PC-3 (cell line): ENCODE data around the gene CCDC187. TPM values are rescaled to one million over a fixed set of nuclear protein-coding genes. Genes with fewer than 3 reads are reported as not detected.

Source experiments
- ATAC-seq: fragments of 200-7000 bp; cut with Tn5 transposase; 2 replicates; pipeline ENCODE4 v1.9.1; 2020; ENCODE audit warnings: mild to moderate bottlenecking, moderate library complexity
- BruUV-seq: library from RNA; stranded (reverse); fragments of 400-500 nt; replicated peaks from 2 replicates; lab custom pipeline; 2021; lab: Mats Ljungman, UMichigan
- CTCF ChIA-PET: fragments of 300-600 bp; sonication (Branson Sonifier 250); formaldehyde crosslinking; loops from one replicate; lab custom pipeline; 2022; ENCODE audit warnings: antibody characterized with exemption; lab: Charles Lee
- POLR2A ChIA-PET: fragments of 300-600 bp; sonication (Branson Sonifier 250); formaldehyde crosslinking; loops from one replicate; lab custom pipeline; 2022; ENCODE audit warnings: antibody characterized with exemption; ENCODE audit not compliant: unreplicated experiment; lab: Charles Lee
- DNase-seq: peaks from one replicate; pipeline ENCODE4 v3.0.0-alpha.2; 2015
- H2AFZ ChIP-seq: fragments of 300-600 bp; sonication (generic); 2 replicates; pipeline ENCODE4 v1.6.0; 2016; ENCODE audit warnings: antibody characterized with exemption, low read length
- H3F3A ChIP-seq: fragments of 300-600 bp; sonication (generic); one replicate; pipeline ENCODE4 v1.6.0; 2017; ENCODE audit warnings: antibody characterized with exemption, low read length, control low read depth, mild to moderate bottlenecking; ENCODE audit not compliant: unreplicated experiment
- H3K27ac ChIP-seq: fragments of 300-600 bp; sonication (generic); 2 replicates; pipeline ENCODE4 v1.5.1; 2016; ENCODE audit warnings: mild to moderate bottlenecking, low read length
- H3K27me3 ChIP-seq: fragments of 300-600 bp; sonication (generic); 2 replicates; pipeline ENCODE4 v1.6.1; 2016; ENCODE audit warnings: low read length, mixed read lengths
- H3K36me3 ChIP-seq: fragments of 300-600 bp; sonication (generic); 2 replicates; pipeline ENCODE4 v1.6.1; 2016; ENCODE audit warnings: low read depth, mixed run types, low read length, mixed read lengths
- H3K4me1 ChIP-seq: fragments of 300-600 bp; sonication (generic); 2 replicates; pipeline ENCODE4 v1.5.1; 2016; ENCODE audit warnings: low read length; ENCODE audit not compliant: insufficient read depth
- H3K4me2 ChIP-seq: fragments of 300-600 bp; sonication (generic); 2 replicates; pipeline ENCODE4 v1.6.0; 2016; ENCODE audit warnings: low read length
- H3K4me3 ChIP-seq: fragments of 300-600 bp; sonication (generic); 2 replicates; pipeline ENCODE4 v1.5.1; 2016; ENCODE audit warnings: mild to moderate bottlenecking, low read length, mixed read lengths
- H3K79me2 ChIP-seq: fragments of 300-600 bp; sonication (generic); 2 replicates; pipeline ENCODE4 v1.6.1; 2017; ENCODE audit warnings: low read length, mixed read lengths
- H3K9ac ChIP-seq: fragments of 300-600 bp; sonication (generic); 2 replicates; pipeline ENCODE4 v1.6.0; 2016; ENCODE audit warnings: mild to moderate bottlenecking, low read length
- H3K9me2 ChIP-seq: fragments of 300-600 bp; sonication (generic); replicated peaks from 2 replicates; pipeline ENCODE4 v1.6.1; 2016; ENCODE audit warnings: mixed run types, low read length, mixed read lengths
- H3K9me3 ChIP-seq: fragments of 300-600 bp; sonication (generic); 2 replicates; pipeline ENCODE4 v1.6.1; 2016; ENCODE audit warnings: low read length, mixed read lengths
- H4K20me1 ChIP-seq: fragments of 300-600 bp; sonication (generic); 2 replicates; pipeline ENCODE4 v1.6.1; 2016; ENCODE audit warnings: low read length, mixed read lengths
- EZH2 ChIP-seq: fragments of 300-600 bp; sonication (generic); IDR thresholded peaks from one replicate; pipeline ENCODE4 v1.6.1; 2017; ENCODE audit warnings: antibody characterized with exemption, mild to moderate bottlenecking, low read length; ENCODE audit not compliant: unreplicated experiment
- EZH2phosphoT487 ChIP-seq: fragments of 300-600 bp; sonication (generic); IDR thresholded peaks from 2 replicates; pipeline ENCODE4 v1.6.1; 2018; ENCODE audit warnings: mild to moderate bottlenecking, antibody characterized with exemption, low read length, borderline replicate concordance
- intact Hi-C: fragments of 100-400 bp; cut with micrococcal nuclease; formaldehyde crosslinking; loops from 2 replicates; pipeline ENCODE4 v1.9.0; 2023
- total RNA-seq: library from RNA; depleted of rRNA; stranded (reverse); fragments of >200 nt; gene quantifications from 2 replicates; pipeline ENCODE4 v1.2.3, GENCODE V29; 2014
- TF ChIP-seq, protein P1 (sequence below): fragments of 300-600 bp; sonication (generic); conservative IDR thresholded peaks from 2 replicates; pipeline ENCODE4 v1.5.1; 2017; ENCODE audit warnings: antibody characterized with exemption, low read depth, mild to moderate bottlenecking, low read length

Gene CCDC187
- total RNA-seq, 1 experiment from 2014 or later = 0.04 TPM

GRCh38 chr9:136209786-136210185 lies 94.1 kb downstream of the CCDC187 start:
- Histone ChIP-seq H3K27me3 (no peaks in the 10 kb centered on the region), H3K36me3 (peaks cover 13% of the 10 kb centered on the region), H3F3A (no peaks in the 10 kb centered on the region), H3K9ac (no peak overlapping the region), H3K4me3 (no peak overlapping the region), H3K4me1 (no peaks in the 10 kb centered on the region), H2AFZ (no peak overlapping the region), H3K27ac (no peak overlapping the region), H3K79me2 (no peaks in the 10 kb centered on the region), H3K9me2 (no peaks in the 10 kb centered on the region), H4K20me1 (no peaks in the 10 kb centered on the region), H3K9me3 (no peaks in the 10 kb centered on the region), H3K4me2 (no peak overlapping the region)
- DNase-seq (no peak), ATAC-seq (no peak)
- ChIA-PET POLR2A (no interaction called here), CTCF (no interaction called here)
- no peak for TF ChIP-seq EZH2phosphoT487
- TF ChIP-seq, protein P1, sequence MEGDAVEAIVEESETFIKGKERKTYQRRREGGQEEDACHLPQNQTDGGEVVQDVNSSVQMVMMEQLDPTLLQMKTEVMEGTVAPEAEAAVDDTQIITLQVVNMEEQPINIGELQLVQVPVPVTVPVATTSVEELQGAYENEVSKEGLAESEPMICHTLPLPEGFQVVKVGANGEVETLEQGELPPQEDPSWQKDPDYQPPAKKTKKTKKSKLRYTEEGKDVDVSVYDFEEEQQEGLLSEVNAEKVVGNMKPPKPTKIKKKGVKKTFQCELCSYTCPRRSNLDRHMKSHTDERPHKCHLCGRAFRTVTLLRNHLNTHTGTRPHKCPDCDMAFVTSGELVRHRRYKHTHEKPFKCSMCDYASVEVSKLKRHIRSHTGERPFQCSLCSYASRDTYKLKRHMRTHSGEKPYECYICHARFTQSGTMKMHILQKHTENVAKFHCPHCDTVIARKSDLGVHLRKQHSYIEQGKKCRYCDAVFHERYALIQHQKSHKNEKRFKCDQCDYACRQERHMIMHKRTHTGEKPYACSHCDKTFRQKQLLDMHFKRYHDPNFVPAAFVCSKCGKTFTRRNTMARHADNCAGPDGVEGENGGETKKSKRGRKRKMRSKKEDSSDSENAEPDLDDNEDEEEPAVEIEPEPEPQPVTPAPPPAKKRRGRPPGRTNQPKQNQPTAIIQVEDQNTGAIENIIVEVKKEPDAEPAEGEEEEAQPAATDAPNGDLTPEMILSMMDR = no peak
- TF ChIP-seq EZH2 = no peak
- intact Hi-C loops = no loop called here
- no TSS peak for BruUV-seq

- ATAC-seq (no peak), DNase-seq (no peak)
- TF ChIP-seq EZH2phosphoT487 (no peak), EZH2 (no peak)
- TF ChIP-seq, protein P1 = no peak
- Histone ChIP-seq H3K79me2 (no peaks in the 10 kb centered on the region), H2AFZ (no peak overlapping the region), H3K4me3 (no peak overlapping the region), H3K9me2 (no peaks in the 10 kb centered on the region), H4K20me1 (no peaks in the 10 kb centered on the region), H3K27me3 (no peaks in the 10 kb centered on the region), H3K4me2 (no peak overlapping the region), H3K9ac (no peak overlapping the region), H3K36me3 (peaks cover 8% of the 10 kb centered on the region), H3K9me3 (no peaks in the 10 kb centered on the region), H3K4me1 (no peaks in the 10 kb centered on the region), H3F3A (no peaks in the 10 kb centered on the region), H3K27ac (no peak overlapping the region)
- POLR2A ChIA-PET = no interaction called here
- no TSS peak for BruUV-seq
- intact Hi-C loops = no loop called here
- CTCF ChIA-PET = no interaction called here
These were observed 94.7 kb downstream of the CCDC187 start for GRCh38 chr9:136209232-136209631.

DNA sequence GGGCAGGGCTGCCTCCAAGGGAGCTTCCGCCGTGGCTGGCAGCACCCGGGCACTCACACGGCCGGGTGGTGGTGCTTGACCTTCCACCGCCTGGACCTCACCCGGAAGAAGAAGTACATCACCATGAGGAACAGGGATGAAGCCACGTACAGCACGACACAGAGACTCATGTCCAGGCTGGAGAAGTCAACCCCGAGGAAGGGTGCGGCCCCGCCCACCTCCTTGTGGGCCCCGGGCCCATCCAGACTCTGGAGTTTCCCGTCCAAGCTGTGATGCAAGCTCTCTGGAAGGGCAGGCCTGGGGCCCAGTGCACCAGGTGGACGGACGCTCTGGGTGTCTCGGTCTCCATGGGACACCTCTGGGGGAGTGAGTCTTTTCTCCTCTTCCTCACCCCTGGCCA lies 95.2 kb downstream of the CCDC187 start:
- no peak overlapping the region for H2AFZ ChIP-seq
- H3K27ac ChIP-seq = no peak overlapping the region
- no peak overlapping the region for H3K4me3 ChIP-seq
- no peaks in the 10 kb centered on the region for H3K79me2 ChIP-seq
- intact Hi-C loops = no loop called here
- ATAC-seq = no peak
- TF ChIP-seq EZH2 (no peak), EZH2phosphoT487 (no peak)
- TF ChIP-seq, protein P1 = no peak
- no peaks in the 10 kb centered on the region for H3K9me2 ChIP-seq
- H3K9ac ChIP-seq = no peak overlapping the region
- no peak overlapping the region for H3K4me2 ChIP-seq
- 0 out of 2 replicates have a peak, but pooled peaks cover 2% of the 10 kb centered on the region for H3K36me3 ChIP-seq
- BruUV-seq = no TSS peak
- no peaks in the 10 kb centered on the region for H3K4me1 ChIP-seq
- CTCF ChIA-PET = no interaction called here
- no peaks in the 10 kb centered on the region for H4K20me1 ChIP-seq
- H3F3A ChIP-seq = no peaks in the 10 kb centered on the region
- no peaks in the 10 kb centered on the region for H3K9me3 ChIP-seq
- POLR2A ChIA-PET = no interaction called here
- DNase-seq = no peak
- peaks cover 5% of the 10 kb centered on the region for H3K27me3 ChIP-seq
